Parathyroid adenoma (tissue), 2 donors: Measurements from ENCODE around the gene KCTD21.

Experiments
- H2AFZ ChIP-seq: fragments of 300-600 bp; sonication (generic); one replicate; pipeline ENCODE4 v1.7.0; 2017; ENCODE audit warnings: antibody characterized with exemption, mild to moderate bottlenecking
- H3K27ac ChIP-seq: fragments of 300-600 bp; sonication (generic); one replicate; pipeline ENCODE4 v1.7.0; 2017
- H3K27me3 ChIP-seq: fragments of 300-600 bp; sonication (generic); one replicate; pipeline ENCODE4 v1.7.0; 2017; ENCODE audit warnings: low read length; ENCODE audit not compliant: control insufficient read depth, insufficient read depth
- H3K36me3 ChIP-seq: fragments of 300-600 bp; sonication (generic); one replicate; pipeline ENCODE4 v1.7.0; 2017; ENCODE audit warnings: low read length; ENCODE audit not compliant: control insufficient read depth, insufficient read depth
- H3K4me1 ChIP-seq: fragments of 300-600 bp; sonication (generic); one replicate; pipeline ENCODE4 v1.7.0; 2017; ENCODE audit warnings: control low read depth
- H3K4me2 ChIP-seq: fragments of 300-600 bp; sonication (generic); one replicate; pipeline ENCODE4 v1.7.0; 2017; ENCODE audit warnings: low read length
- H3K4me3 ChIP-seq: fragments of 300-600 bp; sonication (generic); one replicate; pipeline ENCODE4 v1.7.0; 2017; ENCODE audit warnings: low read depth, low read length
- H3K79me2 ChIP-seq: fragments of 300-600 bp; sonication (generic); one replicate; pipeline ENCODE4 v1.7.0; 2017; ENCODE audit warnings: control low read depth
- H3K9ac ChIP-seq: fragments of 300-600 bp; sonication (generic); one replicate; pipeline ENCODE4 v1.7.0; 2017; ENCODE audit warnings: mild to moderate bottlenecking
- H3K9me3 ChIP-seq: fragments of 300-600 bp; sonication (generic); one replicate; pipeline ENCODE4 v1.7.0; 2017; ENCODE audit warnings: low read length; ENCODE audit not compliant: control insufficient read depth
- TF ChIP-seq, protein P1 (sequence below): fragments of 300-600 bp; sonication (generic); IDR thresholded peaks from one replicate; pipeline ENCODE4 v1.7.0; 2017; ENCODE audit warnings: antibody characterized with exemption, mild to moderate bottlenecking
- donor health status: primary hyperparathyroidism.

KCTD21 gene

DNA sequence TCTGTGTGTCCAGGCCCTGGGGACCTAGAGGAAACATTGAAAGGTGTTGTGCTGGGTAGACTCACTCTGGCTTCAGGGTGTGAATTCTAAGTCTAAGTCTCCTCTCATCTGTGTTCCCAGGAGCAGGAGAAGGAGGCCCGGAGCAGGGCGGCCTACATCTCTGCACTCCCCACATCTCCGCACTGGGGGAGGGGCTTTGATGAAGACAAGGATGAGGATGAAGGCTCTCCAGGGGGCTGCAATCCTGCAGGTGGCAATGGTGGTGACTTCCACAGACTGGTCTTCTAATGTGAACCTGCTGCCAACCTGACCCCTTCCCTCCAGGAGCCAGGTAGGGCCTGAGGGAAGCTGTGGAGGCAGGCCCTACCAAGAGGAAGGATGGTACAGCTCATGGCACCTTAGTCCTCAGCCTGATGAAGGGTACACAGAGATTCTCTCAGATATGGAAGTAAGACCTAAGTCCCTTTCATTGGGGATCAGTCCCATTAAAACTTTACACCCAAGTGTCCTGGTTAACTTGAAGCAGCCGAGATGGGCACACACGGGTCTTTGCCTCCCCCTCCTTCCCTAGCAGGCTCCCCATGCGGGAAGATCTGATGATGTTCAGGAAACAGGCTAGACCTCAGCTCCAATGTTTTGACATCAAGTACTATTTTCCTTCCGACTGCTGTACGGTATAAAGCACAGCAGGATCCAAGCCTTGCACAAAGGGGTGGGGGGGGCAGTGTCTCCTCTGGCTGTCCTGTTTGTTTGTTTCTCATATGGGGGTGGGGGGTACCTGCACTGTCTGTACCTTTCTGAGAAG lies 25.3 kb upstream of the KCTD21 start:
- Histone ChIP-seq H3K9ac (no peak overlapping the region), H3K27me3 (no peaks in the 10 kb centered on the region), H2AFZ (no peak overlapping the region), H3K4me3 (no peak overlapping the region), H3K4me2 (no peak overlapping the region), H3K36me3 (no peaks in the 10 kb centered on the region), H3K27ac (no peak overlapping the region), H3K4me1 (no peaks in the 10 kb centered on the region), H3K9me3 (no peaks in the 10 kb centered on the region), H3K79me2 (no peaks in the 10 kb centered on the region)
- TF ChIP-seq, protein P1, sequence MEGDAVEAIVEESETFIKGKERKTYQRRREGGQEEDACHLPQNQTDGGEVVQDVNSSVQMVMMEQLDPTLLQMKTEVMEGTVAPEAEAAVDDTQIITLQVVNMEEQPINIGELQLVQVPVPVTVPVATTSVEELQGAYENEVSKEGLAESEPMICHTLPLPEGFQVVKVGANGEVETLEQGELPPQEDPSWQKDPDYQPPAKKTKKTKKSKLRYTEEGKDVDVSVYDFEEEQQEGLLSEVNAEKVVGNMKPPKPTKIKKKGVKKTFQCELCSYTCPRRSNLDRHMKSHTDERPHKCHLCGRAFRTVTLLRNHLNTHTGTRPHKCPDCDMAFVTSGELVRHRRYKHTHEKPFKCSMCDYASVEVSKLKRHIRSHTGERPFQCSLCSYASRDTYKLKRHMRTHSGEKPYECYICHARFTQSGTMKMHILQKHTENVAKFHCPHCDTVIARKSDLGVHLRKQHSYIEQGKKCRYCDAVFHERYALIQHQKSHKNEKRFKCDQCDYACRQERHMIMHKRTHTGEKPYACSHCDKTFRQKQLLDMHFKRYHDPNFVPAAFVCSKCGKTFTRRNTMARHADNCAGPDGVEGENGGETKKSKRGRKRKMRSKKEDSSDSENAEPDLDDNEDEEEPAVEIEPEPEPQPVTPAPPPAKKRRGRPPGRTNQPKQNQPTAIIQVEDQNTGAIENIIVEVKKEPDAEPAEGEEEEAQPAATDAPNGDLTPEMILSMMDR: no peak

DNA sequence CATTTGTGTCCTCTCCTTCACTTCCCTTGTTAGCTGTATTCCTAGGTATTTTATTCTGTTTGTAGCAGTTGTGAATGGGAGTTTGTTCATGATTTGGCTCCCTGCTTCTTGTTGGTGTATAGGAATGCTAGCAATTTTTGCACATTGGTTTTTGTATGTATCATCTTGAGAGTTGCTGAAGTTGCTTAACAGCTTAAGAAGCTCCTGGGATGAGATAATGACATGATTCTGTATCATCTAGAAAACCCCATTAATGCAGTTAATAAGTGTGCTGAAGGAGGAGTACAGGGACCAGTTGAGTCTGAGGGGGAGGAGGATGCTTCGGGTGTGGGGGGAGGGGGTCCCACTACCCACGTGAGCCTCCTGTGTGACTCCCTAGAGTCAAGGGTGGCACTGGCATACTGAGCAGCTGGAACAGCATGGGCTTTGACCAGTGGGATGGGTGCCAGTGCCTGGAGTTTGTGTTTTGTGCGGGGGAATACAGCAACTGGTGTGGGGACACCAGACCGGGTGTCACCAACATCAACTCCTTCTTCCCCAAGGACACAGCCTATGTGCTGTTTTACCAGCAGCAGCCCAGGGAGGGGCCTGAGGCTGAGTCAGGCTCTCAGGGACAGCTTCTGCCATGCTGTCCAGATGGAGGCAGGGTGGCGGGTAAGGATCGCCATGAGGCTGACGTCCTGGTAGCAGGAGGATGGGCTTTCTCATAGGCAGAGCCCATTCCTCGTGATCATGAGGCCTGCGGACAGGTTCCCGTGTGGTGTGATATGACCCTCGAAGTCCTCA lies 24.4 kb upstream of the KCTD21 start:
- no peak overlapping the region for H3K9ac ChIP-seq
- H3K27me3 ChIP-seq: no peaks in the 10 kb centered on the region
- H2AFZ ChIP-seq: no peak overlapping the region
- TF ChIP-seq, protein P1: no peak
- H3K36me3 ChIP-seq: no peaks in the 10 kb centered on the region
- no peaks in the 10 kb centered on the region for H3K9me3 ChIP-seq
- no peak overlapping the region for H3K4me3 ChIP-seq
- H3K4me2 ChIP-seq: no peak overlapping the region
- no peak overlapping the region for H3K27ac ChIP-seq
- H3K4me1 ChIP-seq: no peaks in the 10 kb centered on the region
- H3K79me2 ChIP-seq: no peaks in the 10 kb centered on the region

DNA sequence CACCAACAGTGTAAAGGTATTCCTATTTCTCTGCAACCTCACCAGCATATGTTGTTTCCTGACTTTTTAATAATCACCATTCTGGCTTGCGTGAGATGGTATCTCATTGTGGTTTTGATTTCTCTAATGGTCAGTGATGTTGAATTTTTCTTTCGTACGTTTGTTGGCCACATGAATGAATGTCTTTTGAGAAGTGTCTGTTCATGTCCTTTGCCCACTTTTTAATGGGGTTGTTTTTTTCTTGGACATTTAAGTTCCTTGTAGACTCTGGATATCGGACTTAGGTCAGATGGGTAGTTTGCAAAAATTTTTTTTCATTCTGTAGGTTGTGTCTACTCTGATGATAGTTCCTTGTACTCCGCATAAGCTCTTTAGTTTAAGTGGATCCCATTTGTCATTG lies 23.1 kb upstream of the KCTD21 start:
- Histone ChIP-seq H3K9me3 (no peaks in the 10 kb centered on the region), H3K4me3 (no peak overlapping the region), H3K27ac (no peak overlapping the region), H2AFZ (no peak overlapping the region), H3K79me2 (no peaks in the 10 kb centered on the region), H3K4me2 (no peak overlapping the region), H3K4me1 (no peaks in the 10 kb centered on the region), H3K27me3 (no peaks in the 10 kb centered on the region), H3K36me3 (no peaks in the 10 kb centered on the region), H3K9ac (no peak overlapping the region)
- TF ChIP-seq, protein P1: no peak

DNA sequence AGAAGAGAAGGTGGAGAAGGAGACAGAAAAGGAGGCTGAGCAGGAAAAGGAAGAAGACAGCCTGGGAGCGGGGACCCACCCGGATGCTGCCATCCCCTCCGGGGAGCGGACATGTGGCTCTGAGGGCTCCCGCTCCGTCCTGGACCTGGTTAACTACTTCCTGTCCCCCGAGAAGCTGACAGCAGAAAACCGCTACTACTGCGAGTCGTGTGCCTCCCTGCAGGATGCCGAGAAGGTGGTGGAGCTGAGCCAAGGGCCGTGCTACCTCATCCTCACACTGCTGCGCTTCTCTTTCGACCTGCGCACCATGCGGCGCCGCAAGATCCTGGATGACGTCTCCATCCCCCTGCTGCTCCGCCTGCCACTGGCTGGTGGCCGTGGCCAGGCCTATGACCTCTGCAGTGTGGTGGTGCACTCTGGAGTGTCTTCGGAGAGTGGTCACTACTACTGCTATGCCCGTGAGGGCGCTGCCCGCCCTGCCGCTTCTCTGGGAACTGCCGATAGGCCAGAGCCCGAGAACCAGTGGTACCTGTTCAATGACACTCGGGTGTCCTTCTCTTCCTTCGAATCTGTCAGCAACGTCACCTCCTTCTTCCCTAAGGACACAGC lies 21.7 kb upstream of the KCTD21 start:
- no peaks in the 10 kb centered on the region for H3K79me2 ChIP-seq
- H3K36me3 ChIP-seq: no peaks in the 10 kb centered on the region
- no peak overlapping the region for H3K9ac ChIP-seq
- no peaks in the 10 kb centered on the region for H3K27me3 ChIP-seq
- H3K4me1 ChIP-seq: no peaks in the 10 kb centered on the region
- no peak overlapping the region for H3K27ac ChIP-seq
- H2AFZ ChIP-seq: no peak overlapping the region
- no peak overlapping the region for H3K4me2 ChIP-seq
- H3K9me3 ChIP-seq: no peaks in the 10 kb centered on the region
- H3K4me3 ChIP-seq: no peak overlapping the region
- TF ChIP-seq, protein P1: no peak
